Calu3 (cell line): ENCODE data around the gene ACOXL. TPM values are rescaled to one million over a fixed set of nuclear protein-coding genes. Genes with fewer than 3 reads are reported as not detected.
"Not testable (repeated sequence)": the region's sequence is repeated elsewhere in the genome, so short reads cannot be mapped to it uniquely, and the experiment has no call there.

Experiments used
- BruUV-seq: library from RNA; stranded (reverse); fragments of 400-500 nt; replicated peaks from 2 replicates; lab custom pipeline; 2021; lab: Mats Ljungman, UMichigan
- CTCF ChIA-PET: fragments of 300-600 bp; sonication (Branson Sonifier 250); formaldehyde crosslinking; loops from one replicate; lab custom pipeline; 2022; ENCODE audit warnings: antibody characterized with exemption; lab: Charles Lee
- DNase-seq: peaks from one replicate; pipeline ENCODE4 v3.0.0; 2022
- H3K27ac Mint-ChIP-seq: one replicate; pipeline ENCODE4 v1.8.0; 2022; ENCODE audit warnings: mixed read lengths; ENCODE audit not compliant: unreplicated experiment
- H3K27me3 Mint-ChIP-seq: one replicate; pipeline ENCODE4 v1.8.0; 2022; ENCODE audit warnings: mixed read lengths; ENCODE audit not compliant: unreplicated experiment
- H3K36me3 Mint-ChIP-seq: one replicate; pipeline ENCODE4 v1.8.0; 2022; ENCODE audit warnings: mild to moderate bottlenecking, moderate library complexity, mixed read lengths; ENCODE audit not compliant: insufficient read depth, unreplicated experiment
- H3K4me1 Mint-ChIP-seq: one replicate; pipeline ENCODE4 v1.8.0; 2022; ENCODE audit warnings: mild to moderate bottlenecking, low read depth, mixed read lengths; ENCODE audit not compliant: unreplicated experiment
- H3K4me3 Mint-ChIP-seq: one replicate; pipeline ENCODE4 v1.8.0; 2022; ENCODE audit warnings: mild to moderate bottlenecking, low read depth, moderate library complexity, mixed read lengths; ENCODE audit not compliant: unreplicated experiment
- H3K9me3 Mint-ChIP-seq: one replicate; pipeline ENCODE4 v1.8.0; 2022; ENCODE audit warnings: low read depth, mixed read lengths; ENCODE audit not compliant: unreplicated experiment
- intact Hi-C: fragments of 100-400 bp; cut with micrococcal nuclease; formaldehyde crosslinking; loops from one replicate; pipeline ENCODE4 v1.10.0; 2022; ENCODE audit not compliant: unreplicated experiment
- total RNA-seq: library from RNA; stranded (reverse); gene quantifications from 2 replicates; pipeline ENCODE4 v1.2.3, GENCODE V29; 2022
- TF ChIP-seq, protein P1 (sequence below): fragments of 200-600 bp; IDR thresholded peaks from one replicate; pipeline ENCODE4 v1.8.0; 2022; ENCODE audit warnings: antibody characterized with exemption; ENCODE audit not compliant: unreplicated experiment

The ACOXL gene
- total RNA-seq, 1 experiment from 2014 or later: 2.7 TPM

- no peak overlapping the region for H3K4me3 Mint-ChIP-seq
- H3K9me3 Mint-ChIP-seq: no peaks in the 10 kb centered on the region
- DNase-seq: no peak
- no peaks in the 10 kb centered on the region for H3K36me3 Mint-ChIP-seq
- H3K4me1 Mint-ChIP-seq: no peaks in the 10 kb centered on the region
- TF ChIP-seq, protein P1, sequence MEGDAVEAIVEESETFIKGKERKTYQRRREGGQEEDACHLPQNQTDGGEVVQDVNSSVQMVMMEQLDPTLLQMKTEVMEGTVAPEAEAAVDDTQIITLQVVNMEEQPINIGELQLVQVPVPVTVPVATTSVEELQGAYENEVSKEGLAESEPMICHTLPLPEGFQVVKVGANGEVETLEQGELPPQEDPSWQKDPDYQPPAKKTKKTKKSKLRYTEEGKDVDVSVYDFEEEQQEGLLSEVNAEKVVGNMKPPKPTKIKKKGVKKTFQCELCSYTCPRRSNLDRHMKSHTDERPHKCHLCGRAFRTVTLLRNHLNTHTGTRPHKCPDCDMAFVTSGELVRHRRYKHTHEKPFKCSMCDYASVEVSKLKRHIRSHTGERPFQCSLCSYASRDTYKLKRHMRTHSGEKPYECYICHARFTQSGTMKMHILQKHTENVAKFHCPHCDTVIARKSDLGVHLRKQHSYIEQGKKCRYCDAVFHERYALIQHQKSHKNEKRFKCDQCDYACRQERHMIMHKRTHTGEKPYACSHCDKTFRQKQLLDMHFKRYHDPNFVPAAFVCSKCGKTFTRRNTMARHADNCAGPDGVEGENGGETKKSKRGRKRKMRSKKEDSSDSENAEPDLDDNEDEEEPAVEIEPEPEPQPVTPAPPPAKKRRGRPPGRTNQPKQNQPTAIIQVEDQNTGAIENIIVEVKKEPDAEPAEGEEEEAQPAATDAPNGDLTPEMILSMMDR: no peak
- H3K27ac Mint-ChIP-seq: no peak overlapping the region
- no TSS peak for BruUV-seq
- H3K27me3 Mint-ChIP-seq: peaks cover 45% of the 10 kb centered on the region
- CTCF ChIA-PET: no interaction called here
- intact Hi-C loops: no loop called here
Observed at GRCh38 chr2:110959198-110959597, 226.8 kb downstream of the ACOXL start.

DNA sequence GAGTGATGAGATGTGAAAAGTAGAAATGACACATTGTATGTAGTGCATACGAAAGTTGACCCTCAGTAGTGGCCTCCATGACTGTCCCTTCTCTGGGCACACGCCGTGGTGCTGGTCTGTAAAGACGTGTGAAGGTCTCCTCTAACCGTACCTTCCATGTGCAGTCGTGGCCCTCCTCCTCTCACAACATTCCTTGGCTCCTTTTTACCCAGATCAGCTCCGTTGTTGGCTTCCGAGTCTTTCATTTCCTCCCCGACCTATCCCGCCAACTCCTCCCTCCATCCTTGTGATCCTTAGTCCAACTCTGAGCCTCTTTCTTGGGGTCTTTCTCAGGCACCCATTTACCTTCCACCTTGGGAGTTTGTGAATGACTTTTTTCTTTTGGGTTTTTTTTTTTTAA lies 227.9 kb downstream of the ACOXL start:
- Mint-ChIP-seq H3K4me1 (no peaks in the 10 kb centered on the region), H3K36me3 (no peaks in the 10 kb centered on the region), H3K9me3 (no peaks in the 10 kb centered on the region), H3K27ac (no peak overlapping the region), H3K4me3 (no peak overlapping the region), H3K27me3 (peaks cover 34% of the 10 kb centered on the region)
- intact Hi-C loops: no loop called here
- TF ChIP-seq, protein P1: no peak
- BruUV-seq: no TSS peak
- CTCF ChIA-PET: no interaction called here
- no peak for DNase-seq

- TF ChIP-seq, protein P1: no peak
- CTCF ChIA-PET: no interaction called here
- no peak overlapping the region for H3K4me3 Mint-ChIP-seq
- H3K9me3 Mint-ChIP-seq: no peaks in the 10 kb centered on the region
- peaks cover 34% of the 10 kb centered on the region for H3K27me3 Mint-ChIP-seq
- DNase-seq: no peak
- intact Hi-C loops: no loop called here
- H3K27ac Mint-ChIP-seq: no peak overlapping the region
- no TSS peak for BruUV-seq
- no peaks in the 10 kb centered on the region for H3K4me1 Mint-ChIP-seq
- no peaks in the 10 kb centered on the region for H3K36me3 Mint-ChIP-seq
Observed at GRCh38 chr2:110960954-110961353, 228.6 kb downstream of the ACOXL start.

DNA sequence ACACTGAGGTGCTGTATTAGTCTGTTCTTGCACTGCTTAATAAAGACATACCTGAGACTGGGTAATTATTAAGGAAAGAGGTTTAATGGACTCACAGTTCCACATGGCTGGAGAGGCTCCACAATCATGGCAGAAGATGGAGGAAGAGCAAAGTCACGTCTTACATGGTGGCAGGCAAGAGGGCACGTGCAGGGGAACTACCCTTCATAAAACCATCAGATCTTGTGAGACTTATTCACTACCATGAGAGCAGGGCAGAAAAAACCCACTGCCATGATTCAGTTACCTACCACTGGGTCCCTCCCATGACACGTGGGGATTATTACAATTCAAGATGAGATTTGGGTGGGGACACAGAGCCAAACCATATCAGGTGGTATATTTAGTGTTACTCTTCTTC lies 229.3 kb downstream of the ACOXL start:
- not testable (repeated sequence) for DNase-seq

GRCh38 chr2:110969696-110970095 lies 237.3 kb downstream of the ACOXL start:
- CTCF ChIA-PET: no interaction called here

More for the DNA sequence above, 229.3 kb downstream of the ACOXL start:
- BruUV-seq, H3K9me3 Mint-ChIP-seq, CTCF ChIA-PET, intact Hi-C loops, H3K27ac Mint-ChIP-seq, H3K4me3 Mint-ChIP-seq, H3K4me1 Mint-ChIP-seq, H3K36me3 Mint-ChIP-seq: not testable (repeated sequence)
- H3K27me3 Mint-ChIP-seq: peaks cover 34% of the 10 kb centered on the region

More at GRCh38 chr2:110969696-110970095, 237.3 kb downstream of the ACOXL start:
- H3K36me3 Mint-ChIP-seq: no peaks in the 10 kb centered on the region
- intact Hi-C loops: no loop called here
- no peak overlapping the region for H3K4me3 Mint-ChIP-seq
- no peak overlapping the region for H3K27ac Mint-ChIP-seq
- TF ChIP-seq, protein P1: no peak
- H3K9me3 Mint-ChIP-seq: no peaks in the 10 kb centered on the region
- peaks cover 19% of the 10 kb centered on the region for H3K27me3 Mint-ChIP-seq
- no TSS peak for BruUV-seq
- H3K4me1 Mint-ChIP-seq: no peaks in the 10 kb centered on the region
- DNase-seq: no peak
